ENCODE results near the gene LHCGR. TPM values are rescaled to one million over a fixed set of nuclear protein-coding genes. Genes with fewer than 3 reads are reported as not detected.

The LHCGR gene
- total RNA-seq, 4 donors from 2014 or later: 0.75 to 2.7 (median 1.7) TPM

DNA sequence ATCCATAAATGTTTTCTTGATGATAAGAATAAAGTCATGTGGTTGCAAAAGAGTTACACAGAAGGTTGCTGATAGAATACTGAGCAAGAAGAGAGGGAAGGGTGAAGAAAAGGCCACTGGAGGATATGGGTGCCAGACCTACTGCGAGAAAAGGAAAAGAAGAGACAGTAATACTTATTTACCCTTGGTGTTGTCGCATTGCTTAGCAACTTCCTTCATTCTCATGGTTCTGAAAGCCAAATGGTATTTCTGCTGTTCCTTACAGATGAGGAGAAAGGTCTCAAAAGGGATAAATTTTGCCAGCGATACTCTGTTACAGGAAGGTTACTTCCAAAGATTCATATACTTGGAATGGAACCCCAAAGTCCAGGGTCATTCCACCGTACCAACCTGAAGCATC lies 62.5 kb downstream of the LHCGR start:
- TF ChIP-seq, protein P1, sequence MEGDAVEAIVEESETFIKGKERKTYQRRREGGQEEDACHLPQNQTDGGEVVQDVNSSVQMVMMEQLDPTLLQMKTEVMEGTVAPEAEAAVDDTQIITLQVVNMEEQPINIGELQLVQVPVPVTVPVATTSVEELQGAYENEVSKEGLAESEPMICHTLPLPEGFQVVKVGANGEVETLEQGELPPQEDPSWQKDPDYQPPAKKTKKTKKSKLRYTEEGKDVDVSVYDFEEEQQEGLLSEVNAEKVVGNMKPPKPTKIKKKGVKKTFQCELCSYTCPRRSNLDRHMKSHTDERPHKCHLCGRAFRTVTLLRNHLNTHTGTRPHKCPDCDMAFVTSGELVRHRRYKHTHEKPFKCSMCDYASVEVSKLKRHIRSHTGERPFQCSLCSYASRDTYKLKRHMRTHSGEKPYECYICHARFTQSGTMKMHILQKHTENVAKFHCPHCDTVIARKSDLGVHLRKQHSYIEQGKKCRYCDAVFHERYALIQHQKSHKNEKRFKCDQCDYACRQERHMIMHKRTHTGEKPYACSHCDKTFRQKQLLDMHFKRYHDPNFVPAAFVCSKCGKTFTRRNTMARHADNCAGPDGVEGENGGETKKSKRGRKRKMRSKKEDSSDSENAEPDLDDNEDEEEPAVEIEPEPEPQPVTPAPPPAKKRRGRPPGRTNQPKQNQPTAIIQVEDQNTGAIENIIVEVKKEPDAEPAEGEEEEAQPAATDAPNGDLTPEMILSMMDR (IDR thresholded peaks at IDR 0.05; ENCODE audit: low read depth): no peak

DNA sequence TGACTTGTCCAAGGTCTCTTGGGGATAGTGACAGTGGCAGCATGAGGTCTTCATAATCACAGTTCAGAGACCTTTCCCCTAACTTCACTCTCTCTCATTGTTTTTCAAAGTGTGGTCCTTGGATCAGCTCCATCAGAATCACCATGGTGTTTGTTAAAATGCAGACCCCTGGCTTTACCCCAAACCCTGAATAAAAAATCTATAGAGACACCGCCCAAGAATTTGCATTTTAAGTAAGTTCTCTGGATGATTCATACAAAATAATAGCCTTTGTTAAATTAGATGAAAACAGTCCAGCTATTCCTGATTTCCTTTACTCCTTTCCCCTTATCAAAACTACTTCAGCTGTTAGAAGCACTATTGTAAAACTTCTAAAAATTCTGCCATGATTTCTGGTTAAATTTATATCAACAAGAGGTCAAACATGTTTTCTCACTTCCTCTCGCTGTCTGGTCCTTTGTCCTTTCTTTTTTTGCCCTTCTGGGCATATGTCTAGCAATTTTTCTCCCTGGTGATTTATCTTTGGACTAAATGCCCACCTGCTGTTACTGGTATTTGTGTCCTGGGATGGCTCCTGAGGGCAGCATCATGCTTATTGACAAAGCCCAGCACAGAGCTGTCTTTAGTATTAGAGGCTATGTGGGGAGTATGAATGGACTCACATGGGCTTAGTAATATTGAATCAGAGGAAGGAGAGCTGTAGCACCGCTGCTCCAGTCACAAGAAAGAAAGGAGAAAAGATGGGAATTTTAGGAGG lies 63.4 kb downstream of the LHCGR start:
- TF ChIP-seq, protein P1 (IDR thresholded peaks at IDR 0.05; ENCODE audit: low read depth): no peak

DNA sequence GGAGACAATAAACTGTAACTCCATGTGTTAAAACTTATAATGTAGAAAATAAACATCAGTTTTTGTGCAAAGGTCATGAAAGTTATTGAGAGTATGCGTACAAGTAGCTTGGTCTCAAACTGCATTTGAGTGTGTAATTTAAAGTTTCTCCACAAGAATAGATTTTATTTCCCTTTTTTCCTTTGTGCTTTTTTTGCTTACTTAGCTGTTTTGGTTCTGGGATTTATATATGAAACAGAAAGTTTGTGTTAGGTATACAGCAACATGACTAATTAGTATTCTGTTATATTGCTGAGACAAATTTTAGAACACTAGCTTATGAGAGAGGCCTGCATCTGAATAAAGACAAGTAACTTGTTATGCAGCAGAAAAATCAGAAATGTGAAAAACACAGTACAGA lies 70.4 kb downstream of the LHCGR start:
- TF ChIP-seq, protein P1 (IDR thresholded peaks at IDR 0.05; ENCODE audit: low read depth): no peak

DNA sequence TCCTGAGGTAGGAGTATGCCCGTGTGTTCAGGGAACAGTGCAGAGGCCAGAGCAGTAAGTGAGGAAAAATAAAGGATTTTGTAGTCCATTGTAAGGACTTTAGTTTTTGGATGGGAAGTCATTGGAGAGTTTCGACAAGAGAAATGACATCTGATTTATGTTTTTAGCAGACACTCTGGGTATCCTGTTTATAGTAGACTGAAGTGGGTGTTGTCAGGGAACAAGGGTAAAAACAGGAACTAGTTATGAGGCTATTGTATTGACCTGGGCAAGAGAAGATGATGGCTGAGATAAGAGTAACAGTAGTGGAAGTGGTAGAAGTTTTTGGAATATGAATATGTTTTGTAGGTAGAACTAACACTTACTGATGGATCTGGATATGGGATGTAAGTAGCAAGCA lies 78.1 kb downstream of the LHCGR start:
- TF ChIP-seq, protein P1 (IDR thresholded peaks at IDR 0.05; ENCODE audit: low read depth): no peak

DNA sequence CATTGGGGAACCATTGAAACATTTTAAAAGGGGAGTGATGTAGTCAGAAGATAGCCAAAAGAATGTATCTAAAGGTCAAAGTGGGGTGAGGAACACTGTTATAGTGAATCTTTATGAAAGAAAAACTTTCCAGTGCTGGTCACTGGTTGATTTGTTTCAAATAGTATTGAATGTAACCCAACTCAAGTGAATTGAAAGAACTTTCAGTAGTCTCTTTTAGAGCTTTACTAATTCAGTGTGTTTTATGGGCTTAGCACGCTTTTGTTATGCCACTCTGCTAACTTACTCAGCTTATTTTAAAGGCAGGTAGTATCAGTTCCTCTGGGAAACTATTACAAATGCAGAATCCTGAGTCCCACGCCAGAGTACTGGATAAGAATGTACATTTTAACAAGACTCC lies 80.6 kb downstream of the LHCGR start:
- TF ChIP-seq, protein P1 (IDR thresholded peaks at IDR 0.05; ENCODE audit: low read depth): no peak

DNA sequence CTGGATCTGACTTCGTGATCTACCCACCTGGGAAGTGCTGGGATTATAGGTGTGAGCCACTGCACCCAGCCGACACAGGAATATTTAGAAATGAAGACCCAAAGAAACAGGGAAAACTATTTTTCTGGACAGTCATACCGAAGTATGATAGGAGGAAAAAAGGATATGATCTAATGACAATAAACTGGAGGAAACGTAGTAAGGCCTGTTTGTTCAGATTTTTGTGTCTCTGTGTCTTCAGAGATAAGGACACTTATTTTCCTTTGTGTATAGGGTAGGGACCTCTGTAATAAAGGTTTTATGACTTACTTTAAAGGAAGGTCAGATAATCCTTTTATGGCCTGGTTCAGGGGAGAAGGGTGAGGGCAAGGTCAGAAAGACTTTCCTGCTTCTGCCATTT lies 81.9 kb downstream of the LHCGR start:
- TF ChIP-seq, protein P1 (IDR thresholded peaks at IDR 0.05; ENCODE audit: low read depth): no peak

DNA sequence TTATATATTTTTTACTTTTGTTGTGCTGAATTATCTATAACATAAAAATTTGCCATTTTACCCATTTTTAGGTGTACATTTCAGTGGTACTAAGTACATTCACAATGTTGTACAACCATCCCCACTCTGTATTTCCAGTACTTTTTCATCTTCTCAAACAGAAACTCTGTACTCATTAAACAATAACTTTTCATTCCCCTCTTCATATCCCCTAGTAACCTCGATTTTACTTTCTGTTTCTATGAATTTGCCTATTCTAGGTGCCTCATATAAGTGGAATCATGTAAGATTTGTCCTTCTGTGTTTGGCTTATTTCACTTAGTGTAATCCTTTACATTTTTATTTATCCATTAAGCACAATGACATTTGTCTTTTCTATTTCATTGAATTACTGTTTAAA lies 86.5 kb downstream of the LHCGR start:
- TF ChIP-seq, protein P1 (IDR thresholded peaks at IDR 0.05; ENCODE audit: low read depth): no peak

All from subcutaneous adipose tissue (tissue), 4 donors.